ENCODE data around the gene HOTAIR. TPM values are rescaled to one million over a fixed set of nuclear protein-coding genes. Genes with fewer than 3 reads are reported as not detected.

Gene HOTAIR
- polyA plus RNA-seq, 2 of the 4 experiments (the other 2 are of a cell fraction) = 0.67 to 0.71 TPM

- Histone ChIP-seq H3K4me3 (peak within 1 kb of the TSS; percentile 60), H3K27ac (peak within 1 kb of the TSS; percentile 88 to 89), H3K4me2 (peak within 1 kb of the TSS; percentile 98), H3K9me3 (no peaks in the 10 kb centered on the region), H3K4me1 (peaks cover 24% of the 10 kb centered on the region)
- no peak for TF ChIP-seq ELK1 (IDR thresholded peaks at IDR 0.05; ENCODE audit: low read depth, low read length)
- peak in 1 of 2 experiments; percentile 57; a peak in 1 of 5 replicates for TF ChIP-seq JUN (IDR thresholded peaks at IDR 0.05)
- no peak for TF ChIP-seq KDM1A (IDR thresholded peaks at IDR 0.05; ENCODE audit: low read depth)
- no peak for TF ChIP-seq PHF8 (IDR thresholded peaks at IDR 0.05; ENCODE audit: borderline replicate concordance, low read depth)
- no peak for TF ChIP-seq CBX2 (IDR thresholded peaks at IDR 0.05; ENCODE audit: borderline replicate concordance, low read depth)
- no peak for TF ChIP-seq SREBF2 (IDR thresholded peaks at IDR 0.05)
- TF ChIP-seq, protein P1, sequence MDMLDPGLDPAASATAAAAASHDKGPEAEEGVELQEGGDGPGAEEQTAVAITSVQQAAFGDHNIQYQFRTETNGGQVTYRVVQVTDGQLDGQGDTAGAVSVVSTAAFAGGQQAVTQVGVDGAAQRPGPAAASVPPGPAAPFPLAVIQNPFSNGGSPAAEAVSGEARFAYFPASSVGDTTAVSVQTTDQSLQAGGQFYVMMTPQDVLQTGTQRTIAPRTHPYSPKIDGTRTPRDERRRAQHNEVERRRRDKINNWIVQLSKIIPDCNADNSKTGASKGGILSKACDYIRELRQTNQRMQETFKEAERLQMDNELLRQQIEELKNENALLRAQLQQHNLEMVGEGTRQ (IDR thresholded peaks at IDR 0.05) = peak; percentile 86
- TF ChIP-seq NPAS2 (CRISPR knock-in tag; IDR thresholded peaks at IDR 0.05; ENCODE audit: borderline replicate concordance) = no peak
- TF ChIP-seq HOXA7 (CRISPR knock-in tag; IDR thresholded peaks at IDR 0.05) = no peak
- TF ChIP-seq GATA3 (IDR thresholded peaks at IDR 0.05; ENCODE audit: borderline replicate concordance) = 0 out of 2 replicates have a peak, but pooled peaks have one; percentile 14
- peak; percentile 83 for TF ChIP-seq SMC3 (IDR thresholded peaks at IDR 0.05)
- TF ChIP-seq HEYL (CRISPR knock-in tag; IDR thresholded peaks at IDR 0.05) = no peak
- TF ChIP-seq NR3C1 (IDR thresholded peaks at IDR 0.05) = no peak
- 0 out of 2 replicates have a peak, but pooled peaks have one; percentile 55 for TF ChIP-seq MAZ (IDR thresholded peaks at IDR 0.05; ENCODE audit: borderline replicate concordance, low read depth, low read length)
- TF ChIP-seq, protein P2, sequence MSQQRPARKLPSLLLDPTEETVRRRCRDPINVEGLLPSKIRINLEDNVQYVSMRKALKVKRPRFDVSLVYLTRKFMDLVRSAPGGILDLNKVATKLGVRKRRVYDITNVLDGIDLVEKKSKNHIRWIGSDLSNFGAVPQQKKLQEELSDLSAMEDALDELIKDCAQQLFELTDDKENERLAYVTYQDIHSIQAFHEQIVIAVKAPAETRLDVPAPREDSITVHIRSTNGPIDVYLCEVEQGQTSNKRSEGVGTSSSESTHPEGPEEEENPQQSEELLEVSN (IDR thresholded peaks at IDR 0.05; ENCODE audit: borderline replicate concordance, low read depth) = peak; percentile 82; the same call in 1 of the 2 replicates
- no peak for TF ChIP-seq ZFP36 (IDR thresholded peaks at IDR 0.05; ENCODE audit: borderline replicate concordance, partially characterized antibody)
- TF ChIP-seq, protein P3, sequence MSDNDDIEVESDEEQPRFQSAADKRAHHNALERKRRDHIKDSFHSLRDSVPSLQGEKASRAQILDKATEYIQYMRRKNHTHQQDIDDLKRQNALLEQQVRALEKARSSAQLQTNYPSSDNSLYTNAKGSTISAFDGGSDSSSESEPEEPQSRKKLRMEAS (IDR thresholded peaks at IDR 0.05) = peak; percentile 87
- no peak for TF ChIP-seq EHMT2 (IDR thresholded peaks at IDR 0.05; ENCODE audit: low read depth)
- TF ChIP-seq FOSL2 (IDR thresholded peaks at IDR 0.05) = peak; percentile 62
- peak; percentile 92 for TF ChIP-seq FOSL2 (CRISPR knock-in tag; IDR thresholded peaks at IDR 0.05)
- 0 out of 2 replicates have a peak, but pooled peaks have one; percentile 17 for TF ChIP-seq JUNB (IDR thresholded peaks at IDR 0.05)
- TF ChIP-seq RAD21 (conservative IDR thresholded peaks at IDR 0.05 in 1 of 2, IDR thresholded peaks at IDR 0.05 in 1 of 2) = peak; percentile 90 to 94
- TF ChIP-seq CTCF (IDR thresholded peaks at IDR 0.05) = peak; percentile 84
- DNase-seq (ENCODE audit: low read depth in 1 of 2, low spot score in 1 of 2) (peak; percentile 93 to 97), ATAC-seq (peak; percentile 74 to 83), FAIRE-seq (peak; percentile 51)
- WGBS (ENCODE audit: missing lambda C conversion rate) = 20% methylated on average over 40 of the region's 55 CpGs
- ChIA-PET CTCF (interaction anchor here (0.6 to 5.8 kb wide), 55 partner anchors 8 to 378 kb away, joined by 3 to 171 read pairs (median 6); partner anchors contain the start of genes CALCOCO1, HOTAIR, HOXC11 and HOXC12), POLR2A (interaction anchor here (0.6 to 1.2 kb wide), 8 partner anchors 10 to 269 kb away, joined by 3 to 5 read pairs (median 4); partner anchors contain the start of genes HOXC11, HOXC13 and HOXC9)
Observed at GRCh38 chr12:53984901-53985691, 10.3 kb upstream of the HOTAIR start, which contains the start of gene HOXC10. TSS of gene HOXC10 (plus strand) at chr12:53985146. CDS start at chr12:53985260, 114 bp downstream.

All from A549 (cell line).